ENCODE results near the gene HMGB2. TPM values are rescaled to one million over a fixed set of nuclear protein-coding genes. Genes with fewer than 3 reads are reported as not detected.

HMGB2 gene
- total RNA-seq, 2 experiments from 2014 or later, result 975 to 1,039 TPM

DNA sequence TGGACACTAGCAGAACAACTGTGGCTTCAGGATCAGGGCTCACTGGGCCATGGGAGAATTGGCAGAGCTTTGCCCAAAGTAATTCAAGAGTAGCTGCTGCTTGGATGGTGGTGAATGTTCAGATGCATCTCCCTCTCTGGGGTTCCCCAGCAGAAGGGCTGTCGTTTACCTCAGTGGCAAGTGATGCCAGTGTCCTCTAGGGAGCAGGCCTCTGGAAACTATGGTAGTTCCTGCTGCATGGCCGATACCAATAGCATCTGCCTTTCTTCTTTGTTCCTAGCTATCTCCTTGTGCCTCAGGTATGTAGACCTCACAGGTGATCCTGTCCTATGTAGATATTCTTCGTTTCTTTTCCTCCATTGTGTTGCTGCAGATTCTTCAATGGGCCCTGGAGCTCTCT, 26.4 kb downstream of the HMGB2 start:
- peaks cover 22% of the 10 kb centered on the region for H3K36me3 Mint-ChIP-seq (ENCODE audit: low read depth)

DNA sequence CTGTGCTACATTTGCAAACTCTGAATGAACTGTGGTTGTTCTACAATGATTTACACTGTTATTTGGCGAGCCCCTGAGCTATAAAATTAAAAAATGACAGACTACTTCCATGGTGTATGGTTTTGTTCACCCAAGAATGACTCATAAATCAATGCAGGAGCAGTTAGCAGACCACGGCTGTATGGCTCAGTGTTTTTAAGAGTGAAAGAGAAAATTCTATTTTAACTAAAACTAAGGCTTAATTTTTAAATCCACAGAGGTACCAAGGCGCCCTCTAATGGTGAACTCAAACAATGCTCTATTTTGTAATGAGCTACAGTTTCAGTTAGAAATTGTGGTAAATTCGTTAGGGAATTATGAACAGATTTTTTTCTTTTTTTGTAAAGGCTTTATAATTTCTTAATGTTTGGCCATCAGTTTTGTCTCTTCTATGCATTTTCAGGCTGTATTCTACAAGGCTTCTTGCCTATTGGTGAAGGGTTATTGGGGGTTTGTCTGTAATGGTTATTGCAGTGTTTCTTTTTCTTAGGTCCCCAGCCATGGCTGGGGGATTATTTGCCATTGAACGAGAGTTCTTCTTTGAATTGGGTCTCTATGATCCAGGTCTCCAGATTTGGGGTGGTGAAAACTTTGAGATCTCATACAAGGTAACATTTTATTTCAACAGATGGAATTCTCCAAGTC, 32.5 kb downstream of the HMGB2 start:
- no peaks in the 10 kb centered on the region for H3K9me3 Mint-ChIP-seq
- POLR2A ChIA-PET, result no interaction called here
- peak; percentile 52 for DNase-seq
- peaks cover 4% of the 10 kb centered on the region for H3K4me1 Mint-ChIP-seq
- CTCF ChIA-PET, result interaction anchor here (0.6 to 2.6 kb wide), 19 partner anchors 8 to 1131 kb away, joined by 3 to 15 read pairs (median 5); partner anchors contain the start of gene SAP30
- H3K36me3 Mint-ChIP-seq (ENCODE audit: low read depth), result peaks cover 4% of the 10 kb centered on the region
- no peak overlapping the region for H3K27ac Mint-ChIP-seq
- H3K27me3 Mint-ChIP-seq, result no peaks in the 10 kb centered on the region
- H3K4me3 Mint-ChIP-seq, result no peak overlapping the region

More for the DNA sequence above, 26.4 kb downstream of the HMGB2 start:
- Mint-ChIP-seq H3K27ac (no peak overlapping the region), H3K4me1 (peaks cover 4% of the 10 kb centered on the region), H3K4me3 (no peak overlapping the region), H3K27me3 (no peaks in the 10 kb centered on the region), H3K9me3 (no peaks in the 10 kb centered on the region)
- DNase-seq, result no peak
- POLR2A ChIA-PET, result no interaction called here
- CTCF ChIA-PET, result interaction anchor here (0.8 to 1.6 kb wide), 3 partner anchors 9 to 211 kb away, joined by 3 read pairs; no protein-coding TSS in a partner anchor

DNA sequence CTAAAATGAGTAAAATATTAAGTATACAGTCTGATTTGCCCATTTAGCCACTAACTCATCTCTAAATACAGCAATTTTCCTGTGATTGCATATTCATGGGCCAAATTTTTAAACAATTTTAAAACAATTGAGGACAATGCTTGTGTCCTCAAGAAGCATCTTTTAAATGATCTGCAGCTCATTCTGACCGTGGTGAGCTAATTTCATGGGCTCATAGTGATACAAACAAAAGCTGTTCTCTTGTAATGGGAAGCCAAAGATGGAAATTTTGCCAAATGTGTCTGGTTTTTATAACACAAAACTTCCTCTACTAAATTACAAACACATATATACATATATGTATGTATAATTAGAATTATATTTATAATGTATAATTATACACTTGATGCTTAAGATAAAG, 39.7 kb downstream of the HMGB2 start:
- no peak overlapping the region for H3K4me3 Mint-ChIP-seq
- no peak overlapping the region for H3K27ac Mint-ChIP-seq
- CTCF ChIA-PET, result no interaction called here
- H3K27me3 Mint-ChIP-seq, result no peaks in the 10 kb centered on the region
- no peaks in the 10 kb centered on the region for H3K9me3 Mint-ChIP-seq
- no peaks in the 10 kb centered on the region for H3K36me3 Mint-ChIP-seq (ENCODE audit: low read depth)
- peaks cover 5% of the 10 kb centered on the region for H3K4me1 Mint-ChIP-seq
- no peak for DNase-seq
- POLR2A ChIA-PET, result no interaction called here

DNA sequence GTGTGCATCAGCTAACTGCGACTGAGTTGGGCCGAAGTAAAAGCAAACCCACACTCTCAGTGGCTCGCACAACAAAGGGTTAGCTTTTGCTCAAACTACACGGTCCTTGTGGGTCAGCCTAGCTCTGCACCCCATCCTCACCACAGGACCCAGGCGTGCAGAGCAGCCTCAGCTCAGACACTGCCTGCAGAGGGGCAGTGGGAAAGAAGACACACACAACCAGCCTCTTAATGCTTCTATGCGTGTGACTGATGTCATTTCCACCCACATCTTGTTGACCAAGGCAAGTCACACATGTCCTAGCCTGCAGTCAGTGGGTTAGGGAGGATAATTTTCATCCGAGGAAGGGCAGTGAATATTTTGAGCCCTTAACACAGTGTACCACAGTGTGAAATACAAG, 40.5 kb downstream of the HMGB2 start:
- Mint-ChIP-seq H3K36me3 (ENCODE audit: low read depth) (no peaks in the 10 kb centered on the region), H3K9me3 (no peaks in the 10 kb centered on the region), H3K4me1 (peaks cover 13% of the 10 kb centered on the region), H3K27ac (no peak overlapping the region), H3K27me3 (no peaks in the 10 kb centered on the region), H3K4me3 (no peak overlapping the region)
- CTCF ChIA-PET, result interaction anchor here (1.0 to 2.4 kb wide), 2 partner anchors 8 to 36 kb away, joined by 4 to 15 read pairs; no protein-coding TSS in a partner anchor
- no peak for DNase-seq
- POLR2A ChIA-PET, result no interaction called here

DNA sequence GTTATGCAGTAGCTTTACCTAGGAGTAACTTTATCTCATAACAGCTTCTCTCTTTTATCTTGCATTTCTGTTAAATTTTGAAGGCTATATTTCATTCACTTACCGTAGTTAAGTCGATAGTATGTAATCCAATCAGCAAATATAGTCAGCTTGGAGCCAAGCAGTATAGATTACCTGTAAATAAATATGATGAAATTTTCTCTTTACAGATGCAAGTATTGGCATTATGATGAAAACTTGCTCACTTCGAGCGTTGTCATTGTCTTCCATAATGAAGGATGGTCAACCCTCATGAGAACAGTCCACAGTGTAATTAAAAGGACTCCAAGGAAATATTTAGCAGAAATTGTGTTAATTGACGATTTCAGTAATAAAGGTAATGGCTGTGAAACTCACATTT, 42.3 kb downstream of the HMGB2 start:
- peaks cover 18% of the 10 kb centered on the region for H3K4me1 Mint-ChIP-seq
- no peak for DNase-seq
- H3K27ac Mint-ChIP-seq, result no peak overlapping the region
- no peak overlapping the region for H3K4me3 Mint-ChIP-seq
- peaks cover 8% of the 10 kb centered on the region for H3K9me3 Mint-ChIP-seq
- H3K36me3 Mint-ChIP-seq (ENCODE audit: low read depth), result peaks cover 3% of the 10 kb centered on the region
- ChIA-PET CTCF (interaction anchor here (0.6 to 2.4 kb wide), 2 partner anchors 9 to 68 kb away, joined by 4 to 15 read pairs; no protein-coding TSS in a partner anchor), POLR2A (no interaction called here)
- H3K27me3 Mint-ChIP-seq, result no peaks in the 10 kb centered on the region

DNA sequence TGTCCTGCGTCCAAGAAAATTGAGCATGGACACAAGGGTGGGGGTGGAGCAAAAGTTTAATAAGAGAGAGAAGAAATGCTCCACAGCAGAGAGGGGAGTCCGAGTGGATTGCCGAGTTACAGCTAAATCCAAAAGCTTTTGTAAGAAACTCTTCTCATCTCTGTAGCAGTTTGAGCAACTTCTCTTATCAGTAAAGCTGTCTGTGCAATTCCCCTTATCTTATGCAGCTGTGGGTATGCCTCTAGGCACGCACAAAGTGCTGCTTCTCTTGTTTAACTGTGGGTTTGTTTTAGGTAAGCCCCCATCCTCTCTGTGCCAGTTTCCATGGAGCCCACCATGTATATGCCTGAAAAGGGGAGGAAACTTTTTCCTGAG, 44.8 kb downstream of the HMGB2 start:
- peaks cover 24% of the 10 kb centered on the region for H3K9me3 Mint-ChIP-seq
- ChIA-PET CTCF (interaction anchor here (0.6 to 1.6 kb wide), 3 partner anchors 12 to 104 kb away, joined by 3 to 13 read pairs (median 3); partner anchors contain the start of gene SAP30), POLR2A (no interaction called here)
- DNase-seq, result no peak
- no peaks in the 10 kb centered on the region for H3K27me3 Mint-ChIP-seq
- H3K27ac Mint-ChIP-seq, result peak overlapping the region; percentile 74
- peak overlapping the region; percentile 70 for H3K4me3 Mint-ChIP-seq
- H3K4me1 Mint-ChIP-seq, result peaks cover 18% of the 10 kb centered on the region
- H3K36me3 Mint-ChIP-seq (ENCODE audit: low read depth), result peaks cover 7% of the 10 kb centered on the region

DNA sequence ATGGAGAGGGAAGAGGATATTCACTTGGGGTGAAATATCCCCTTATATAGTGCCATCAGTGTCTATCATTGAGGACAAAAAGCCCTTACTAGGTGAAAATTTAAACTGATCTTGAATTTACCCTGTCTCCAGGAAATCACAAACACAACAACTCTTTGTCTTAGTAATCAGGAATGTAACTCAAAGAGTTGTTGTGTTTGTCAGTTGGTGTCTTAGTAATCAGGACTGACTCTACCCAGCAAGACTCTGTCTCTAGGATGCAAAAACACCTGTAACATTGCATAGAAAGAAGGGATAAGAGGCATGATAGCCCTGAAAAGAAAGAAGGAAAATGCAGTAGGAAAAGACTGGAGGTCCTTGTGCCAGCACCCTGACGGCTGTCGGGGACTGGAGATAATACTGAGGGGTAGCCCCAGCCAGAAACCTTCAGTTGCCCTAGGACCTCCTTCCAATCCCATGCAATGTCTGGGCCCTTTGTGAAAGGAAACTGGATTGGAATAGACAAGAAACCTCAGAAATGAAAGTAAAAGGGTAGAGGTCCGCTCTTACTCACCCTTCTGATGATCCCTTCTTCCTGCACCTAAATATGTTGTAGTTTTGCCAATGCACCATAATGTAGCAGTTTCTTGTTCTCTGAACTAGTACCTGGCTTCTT, 45.3 kb downstream of the HMGB2 start:
- POLR2A ChIA-PET, result no interaction called here
- H3K27ac Mint-ChIP-seq, result peak overlapping the region; percentile 74
- DNase-seq, result no peak
- CTCF ChIA-PET, result interaction anchor here (0.6 to 1.6 kb wide), 4 partner anchors 8 to 206 kb away, joined by 3 to 13 read pairs (median 4); no protein-coding TSS in a partner anchor
- peak overlapping the region; percentile 70 for H3K4me3 Mint-ChIP-seq
- peaks cover 7% of the 10 kb centered on the region for H3K36me3 Mint-ChIP-seq (ENCODE audit: low read depth)
- H3K27me3 Mint-ChIP-seq, result no peaks in the 10 kb centered on the region
- peaks cover 28% of the 10 kb centered on the region for H3K9me3 Mint-ChIP-seq
- peaks cover 18% of the 10 kb centered on the region for H3K4me1 Mint-ChIP-seq

DNA sequence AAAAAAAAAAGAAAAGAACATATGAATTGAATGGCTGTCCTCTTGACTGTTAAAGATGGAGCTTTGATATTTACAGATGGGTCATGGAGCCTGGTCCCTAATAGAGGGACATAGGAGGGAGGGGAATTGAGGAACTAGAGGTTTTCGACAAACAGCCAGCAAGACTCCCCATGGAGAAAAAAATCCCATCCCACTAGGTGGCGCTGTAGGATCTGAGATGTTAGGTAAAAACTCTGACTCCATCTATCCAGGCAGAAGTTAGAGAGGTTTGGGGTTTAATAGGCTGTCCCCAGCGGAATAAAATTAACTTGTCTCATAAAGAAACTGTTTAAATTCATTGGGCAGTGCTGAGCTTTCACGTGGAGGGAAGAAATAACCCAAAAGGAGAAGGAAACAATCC, 45.9 kb downstream of the HMGB2 start:
- Mint-ChIP-seq H3K36me3 (ENCODE audit: low read depth) (peaks cover 7% of the 10 kb centered on the region), H3K4me1 (peaks cover 18% of the 10 kb centered on the region), H3K9me3 (peaks cover 32% of the 10 kb centered on the region), H3K27ac (peak overlapping the region; percentile 47), H3K4me3 (peak overlapping the region; percentile 35), H3K27me3 (no peaks in the 10 kb centered on the region)
- ChIA-PET CTCF (interaction anchor here (0.6 to 1.3 kb wide), 4 partner anchors 9 to 848 kb away, joined by 3 to 5 read pairs (median 4); no protein-coding TSS in a partner anchor), POLR2A (no interaction called here)
- DNase-seq, result peak; percentile 79

DNA sequence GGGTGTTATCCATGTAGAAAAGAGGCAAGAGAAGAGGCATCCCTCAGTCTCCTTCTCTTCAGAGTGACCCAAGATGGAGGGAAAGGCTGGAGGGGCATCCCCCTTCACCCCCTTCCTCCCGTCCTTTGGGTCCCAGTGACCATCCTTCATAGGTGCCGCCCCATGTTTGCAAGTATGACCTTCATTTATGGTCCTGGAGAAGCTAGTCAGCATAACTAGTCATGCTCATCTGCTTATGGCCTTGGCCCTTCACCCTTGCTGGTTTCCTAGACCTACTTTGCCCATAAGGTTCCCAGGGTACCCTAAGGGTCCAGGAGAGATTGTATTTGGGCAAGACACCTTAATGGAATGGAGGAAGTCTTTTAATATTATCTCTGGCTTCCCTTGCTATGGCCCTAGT, 46.7 kb downstream of the HMGB2 start:
- H3K27me3 Mint-ChIP-seq, result no peaks in the 10 kb centered on the region
- H3K9me3 Mint-ChIP-seq, result peaks cover 40% of the 10 kb centered on the region
- peak overlapping the region; percentile 62 for H3K27ac Mint-ChIP-seq
- H3K4me1 Mint-ChIP-seq, result peaks cover 18% of the 10 kb centered on the region
- H3K4me3 Mint-ChIP-seq, result no peak overlapping the region
- CTCF ChIA-PET, result interaction anchor here (0.6 to 1.7 kb wide), 4 partner anchors 10 to 849 kb away, joined by 3 to 6 read pairs (median 4); no protein-coding TSS in a partner anchor
- DNase-seq, result no peak
- POLR2A ChIA-PET, result no interaction called here
- peaks cover 10% of the 10 kb centered on the region for H3K36me3 Mint-ChIP-seq (ENCODE audit: low read depth)

DNA sequence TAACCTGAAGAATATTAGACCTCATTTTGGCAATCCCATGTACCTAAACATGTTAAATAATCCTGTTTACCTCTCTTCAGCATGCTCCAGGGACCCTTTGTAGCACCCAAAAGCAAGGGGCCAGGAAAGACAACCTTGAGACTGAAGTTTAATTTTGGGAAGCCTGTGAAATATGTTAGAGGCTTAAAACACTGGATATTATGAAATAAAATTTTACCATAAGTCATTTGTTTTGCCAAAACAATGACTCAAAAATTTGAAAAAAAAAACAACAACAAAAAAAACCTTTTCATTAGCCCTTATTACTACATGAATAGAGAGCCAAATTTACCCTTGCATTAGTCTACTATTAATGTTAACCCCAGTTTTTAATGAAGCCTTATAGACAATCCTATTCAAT, 49.7 kb downstream of the HMGB2 start:
- CTCF ChIA-PET, result no interaction called here
- DNase-seq, result no peak
- POLR2A ChIA-PET, result no interaction called here
- Mint-ChIP-seq H3K36me3 (ENCODE audit: low read depth) (peaks cover 14% of the 10 kb centered on the region), H3K27ac (no peak overlapping the region), H3K4me3 (no peak overlapping the region), H3K27me3 (no peaks in the 10 kb centered on the region), H3K4me1 (peaks cover 13% of the 10 kb centered on the region), H3K9me3 (peaks cover 44% of the 10 kb centered on the region)

DNA sequence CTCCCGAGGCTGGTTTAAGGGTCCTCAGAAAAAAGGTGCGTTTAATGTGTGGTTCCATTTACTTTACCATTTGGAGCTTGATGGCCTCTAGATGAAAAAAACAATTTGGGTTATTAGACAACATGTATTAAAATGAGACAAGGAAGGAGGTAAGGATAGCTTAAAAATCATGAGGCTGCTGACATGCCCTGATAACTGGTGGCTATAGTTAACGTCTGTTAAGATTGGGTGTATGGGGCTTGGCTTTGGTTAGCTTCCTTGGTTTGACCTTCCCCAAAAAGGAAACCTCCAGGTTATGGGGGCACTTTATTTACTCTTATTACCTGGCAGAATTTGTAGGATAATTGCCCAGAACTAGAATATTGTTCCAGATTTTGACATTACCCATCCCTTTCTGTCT, 51.5 kb downstream of the HMGB2 start:
- no peaks in the 10 kb centered on the region for H3K27me3 Mint-ChIP-seq
- H3K4me1 Mint-ChIP-seq, result no peaks in the 10 kb centered on the region
- CTCF ChIA-PET, result interaction anchor here (1.1 kb wide), 1 partner anchor 269 kb away, joined by 3 read pairs; no protein-coding TSS in a partner anchor
- no peak overlapping the region for H3K27ac Mint-ChIP-seq
- H3K4me3 Mint-ChIP-seq, result no peak overlapping the region
- peaks cover 46% of the 10 kb centered on the region for H3K9me3 Mint-ChIP-seq
- DNase-seq, result no peak
- peaks cover 13% of the 10 kb centered on the region for H3K36me3 Mint-ChIP-seq (ENCODE audit: low read depth)
- POLR2A ChIA-PET, result no interaction called here

DNA sequence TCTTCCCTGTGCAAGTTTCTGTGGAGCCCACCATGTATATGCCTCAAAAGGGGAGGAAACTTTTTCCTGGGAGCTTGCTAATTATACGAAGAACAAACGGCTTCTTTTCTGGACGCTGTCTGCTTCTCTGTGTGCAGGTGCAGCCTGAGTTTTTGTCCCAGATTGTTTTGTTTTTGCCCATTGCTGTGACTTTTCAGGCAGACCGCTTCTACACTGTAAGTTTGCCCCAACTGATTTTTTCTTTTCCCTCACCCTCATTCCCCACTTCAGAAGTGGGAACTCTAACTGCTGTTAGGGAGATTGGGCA, 51.9 kb downstream of the HMGB2 start:
- POLR2A ChIA-PET, result no interaction called here
- H3K27me3 Mint-ChIP-seq, result no peaks in the 10 kb centered on the region
- no peak overlapping the region for H3K4me3 Mint-ChIP-seq
- no peak overlapping the region for H3K27ac Mint-ChIP-seq
- no peak for DNase-seq
- no peaks in the 10 kb centered on the region for H3K4me1 Mint-ChIP-seq
- CTCF ChIA-PET, result interaction anchor here (1.1 kb wide), 1 partner anchor 268 kb away, joined by 3 read pairs; no protein-coding TSS in a partner anchor
- H3K36me3 Mint-ChIP-seq (ENCODE audit: low read depth), result peaks cover 12% of the 10 kb centered on the region
- H3K9me3 Mint-ChIP-seq, result peaks cover 42% of the 10 kb centered on the region
